Keratinocyte (primary cell): Measurements from ENCODE around the gene NET1. TPM values are rescaled to one million over a fixed set of nuclear protein-coding genes. Genes with fewer than 3 reads are reported as not detected.

ENCODE experiments used
- DNase-seq: peaks from one replicate; pipeline ENCODE4 v3.0.0-alpha.2; 2011; ENCODE audit warnings: low read depth, missing footprints, low spot score
- FAIRE-seq: peaks from 2 replicates; lab custom pipeline; 2011; peaks lifted over from hg19 to GRCh38; lab: Jason Lieb, UNC
- H2AFZ ChIP-seq: 2 replicates; pipeline ENCODE4 v1.6.0; 2012; ENCODE audit warnings: low read length, control low read depth, inconsistent platforms; ENCODE audit not compliant: control insufficient read depth
- H3K27ac ChIP-seq: 2 replicates; pipeline ENCODE4 v1.5.1; 2011; ENCODE audit warnings: low read length; ENCODE audit not compliant: control insufficient read depth, insufficient read depth
- H3K27me3 ChIP-seq: 3 replicates; pipeline ENCODE4 v1.6.0; 2011; ENCODE audit warnings: low read length; ENCODE audit not compliant: control insufficient read depth, insufficient read depth; ENCODE audit errors: extremely low read depth
- H3K36me3 ChIP-seq, 2 experiments: 2 replicates in 1 of 2; 3 replicates in 1 of 2; pipeline ENCODE4 v1.5.1; 2011; ENCODE audit warnings: low read length in 2 of 2, mild to moderate bottlenecking in 1 of 2; ENCODE audit not compliant: control insufficient read depth in 2 of 2, insufficient read depth in 2 of 2; ENCODE audit errors: extremely low read depth in 1 of 2
- H3K4me1 ChIP-seq: 3 replicates; pipeline ENCODE4 v1.5.1; 2011; ENCODE audit warnings: low read length; ENCODE audit not compliant: control insufficient read depth, insufficient read depth; ENCODE audit errors: extremely low read depth
- H3K4me2 ChIP-seq: 3 replicates; pipeline ENCODE4 v1.6.0; 2011; ENCODE audit warnings: low read depth, low read length; ENCODE audit not compliant: control insufficient read depth, insufficient read depth; ENCODE audit errors: extremely low read depth
- H3K4me3 ChIP-seq, 3 experiments: fragments of 200-600 bp in 1 of 3; sonication (generic) in 1 of 3; 2 replicates in 2 of 3; 3 replicates in 1 of 3; pipeline ENCODE4 v1.5.1; 2011 to 2016; ENCODE audit warnings: low read length in 3 of 3, mild to moderate bottlenecking in 3 of 3, control low read depth in 2 of 3, inconsistent platforms in 1 of 3, low read depth in 1 of 3, mixed read lengths in 1 of 3, mixed run types in 1 of 3, moderate library complexity in 1 of 3; ENCODE audit not compliant: control insufficient read depth in 2 of 3, insufficient read depth in 2 of 3; ENCODE audit errors: extremely low read depth in 1 of 3
- H3K79me2 ChIP-seq: 2 replicates; pipeline ENCODE4 v1.6.0; 2012; ENCODE audit warnings: low read length; ENCODE audit not compliant: control insufficient read depth, insufficient read depth
- H3K9ac ChIP-seq: 3 replicates; pipeline ENCODE4 v1.6.0; 2011; ENCODE audit warnings: low read length; ENCODE audit not compliant: control insufficient read depth, insufficient read depth; ENCODE audit errors: extremely low read depth
- H3K9me1 ChIP-seq: 3 replicates; pipeline ENCODE4 v1.6.0; 2011; ENCODE audit warnings: low read length; ENCODE audit not compliant: control insufficient read depth, insufficient read depth; ENCODE audit errors: extremely low read depth
- H3K9me3 ChIP-seq: 2 replicates; pipeline ENCODE4 v1.5.1; 2012; ENCODE audit warnings: low read depth, low read length; ENCODE audit not compliant: control insufficient read depth
- H4K20me1 ChIP-seq: 3 replicates; pipeline ENCODE4 v1.6.0; 2011; ENCODE audit warnings: low read length; ENCODE audit not compliant: control insufficient read depth, insufficient read depth; ENCODE audit errors: extremely low read depth
- EZH2 ChIP-seq: IDR thresholded peaks from one replicate; pipeline ENCODE4 v1.6.1; 2012; ENCODE audit warnings: inconsistent platforms, mild to moderate bottlenecking, low read length, moderate library complexity
- dilution Hi-C: fragments of 300-500 bp; cut with MboI; formaldehyde crosslinking; loops from one replicate; pipeline ENCODE4 v1.7.0; 2020; ENCODE audit warnings: low sequenced_read_pairs; ENCODE audit not compliant: extremely low pct_ligation_motif_present
- polyA plus RNA-seq, 5 experiments: library from polyadenylated mRNA; depleted of rRNA in 3 of 5; stranded (reverse) in 3 of 5; stranded (forward) in 1 of 5; unstranded in 1 of 5; fragments of >200 nt; gene quantifications; 1 replicate in 1 of 5; 2 replicates in 3 of 5; 3 replicates in 1 of 5; pipeline versions ENCODE4 v1.2.1 to v1.2.3, GENCODE V29; 2011 to 2012; ENCODE audit warnings: missing spikeins in 2 of 5, low read depth in 1 of 5, low replicate concordance in 1 of 5
- TF ChIP-seq, protein P1 (sequence below), 3 experiments: IDR thresholded peaks in 1 of 3; conservative IDR thresholded peaks in 1 of 3; optimal IDR thresholded peaks in 1 of 3; 2 replicates in 2 of 3; 3 replicates in 1 of 3; pipeline versions ENCODE3 to v1.5.1; 2011; ENCODE audit warnings: low read length in 3 of 3, mild to moderate bottlenecking in 3 of 3, moderate library complexity in 2 of 3, control low read depth in 1 of 3, inconsistent platforms in 1 of 3; ENCODE audit not compliant: insufficient read depth in 2 of 3; ENCODE audit errors: extremely low read depth in 1 of 3

NET1 gene
- polyA plus RNA-seq, 1 donor (not counting 4 experiments of a cell fraction or from before 2014, with no cell fraction given) = 214 TPM

DNA sequence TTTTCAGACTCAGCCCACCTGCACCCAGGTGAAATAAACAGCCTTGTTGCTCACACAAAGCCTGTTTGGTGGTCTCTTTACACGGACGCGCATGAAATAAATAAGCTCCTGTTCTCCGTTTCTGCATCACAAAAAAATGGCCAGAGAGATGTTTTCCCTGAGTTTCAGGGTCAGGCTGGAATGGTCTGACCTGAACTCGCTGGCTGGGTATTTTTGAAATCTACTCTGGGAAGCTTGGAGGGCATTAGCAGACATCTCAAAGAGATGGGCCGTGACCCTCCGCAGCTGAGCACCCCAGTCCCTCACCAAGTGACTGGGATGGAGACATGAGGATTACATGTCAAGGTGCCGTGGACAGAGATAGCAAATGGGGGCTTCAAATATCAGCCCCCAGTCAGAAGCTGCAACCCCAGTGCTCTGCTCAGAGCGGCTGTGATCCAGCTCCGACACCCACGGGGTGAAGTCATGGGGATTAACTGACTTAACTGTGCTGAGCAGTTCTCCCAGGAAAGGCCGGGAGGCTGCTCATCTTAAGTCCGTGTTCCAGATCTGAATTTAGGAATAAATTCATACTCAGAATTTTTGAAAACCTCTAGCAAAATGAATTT is 64.7 kb downstream of the NET1 start:
- Histone ChIP-seq H3K4me2 (no peak overlapping the region), H3K79me2 (no peaks in the 10 kb centered on the region), H3K9me1 (no peaks in the 10 kb centered on the region), H3K9ac (no peak overlapping the region), H3K36me3 (no peaks in the 10 kb centered on the region), H4K20me1 (no peaks in the 10 kb centered on the region), H3K9me3 (peaks cover 1% of the 10 kb centered on the region), H3K27ac (no peak overlapping the region), H3K4me3 (no peak overlapping the region), H3K4me1 (no peaks in the 10 kb centered on the region), H3K27me3 (no peaks in the 10 kb centered on the region), H2AFZ (no peak overlapping the region)
- FAIRE-seq = no peak
- DNase-seq = no peak
- dilution Hi-C loops = no loop called here
- TF ChIP-seq, protein P1, sequence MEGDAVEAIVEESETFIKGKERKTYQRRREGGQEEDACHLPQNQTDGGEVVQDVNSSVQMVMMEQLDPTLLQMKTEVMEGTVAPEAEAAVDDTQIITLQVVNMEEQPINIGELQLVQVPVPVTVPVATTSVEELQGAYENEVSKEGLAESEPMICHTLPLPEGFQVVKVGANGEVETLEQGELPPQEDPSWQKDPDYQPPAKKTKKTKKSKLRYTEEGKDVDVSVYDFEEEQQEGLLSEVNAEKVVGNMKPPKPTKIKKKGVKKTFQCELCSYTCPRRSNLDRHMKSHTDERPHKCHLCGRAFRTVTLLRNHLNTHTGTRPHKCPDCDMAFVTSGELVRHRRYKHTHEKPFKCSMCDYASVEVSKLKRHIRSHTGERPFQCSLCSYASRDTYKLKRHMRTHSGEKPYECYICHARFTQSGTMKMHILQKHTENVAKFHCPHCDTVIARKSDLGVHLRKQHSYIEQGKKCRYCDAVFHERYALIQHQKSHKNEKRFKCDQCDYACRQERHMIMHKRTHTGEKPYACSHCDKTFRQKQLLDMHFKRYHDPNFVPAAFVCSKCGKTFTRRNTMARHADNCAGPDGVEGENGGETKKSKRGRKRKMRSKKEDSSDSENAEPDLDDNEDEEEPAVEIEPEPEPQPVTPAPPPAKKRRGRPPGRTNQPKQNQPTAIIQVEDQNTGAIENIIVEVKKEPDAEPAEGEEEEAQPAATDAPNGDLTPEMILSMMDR (optimal IDR thresholded peaks at IDR 0.05 in 1 of 3, IDR thresholded peaks at IDR 0.05 in 1 of 3, conservative IDR thresholded peaks at IDR 0.05 in 1 of 3; ENCODE audit: extremely low read depth in 1 of 3, insufficient read depth in 2 of 3, low read length in 3 of 3) = no peak
- TF ChIP-seq EZH2 = no peak

DNA sequence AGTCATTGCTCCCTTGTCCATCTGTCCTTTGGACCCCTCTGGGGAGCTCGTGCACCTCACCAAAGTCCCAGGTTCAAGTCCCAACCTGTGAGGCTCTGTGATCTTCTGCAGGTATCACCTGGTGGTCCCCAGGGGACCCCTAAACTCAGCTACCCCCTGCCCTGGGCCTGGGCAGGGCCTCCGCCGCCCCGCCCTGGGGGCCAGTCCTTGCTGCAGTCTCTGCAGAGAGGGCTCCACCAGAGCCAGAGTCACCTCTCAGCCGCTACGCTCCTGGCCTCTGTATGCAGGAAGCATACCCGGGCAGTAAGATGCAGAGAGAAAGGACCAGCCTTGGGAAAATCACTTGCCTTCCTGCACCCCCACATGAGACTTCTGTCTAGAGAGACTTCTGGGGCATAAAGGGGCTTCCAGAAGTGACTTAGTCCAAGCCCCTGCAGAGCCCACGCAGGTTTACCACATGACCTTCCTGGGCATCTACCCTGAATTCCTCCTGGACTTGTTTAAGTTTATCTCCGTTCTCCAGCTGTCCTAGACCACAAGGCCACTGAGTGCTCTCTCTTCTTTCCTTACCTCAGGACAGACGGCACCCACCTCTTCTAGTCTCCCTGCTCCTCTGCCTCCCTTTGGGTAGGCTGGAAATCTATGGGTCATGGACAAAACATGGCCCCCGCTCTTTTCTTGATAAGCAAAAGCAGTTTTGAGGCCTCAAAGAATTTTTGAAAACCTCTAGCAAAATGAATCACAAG is 65.8 kb downstream of the NET1 start:
- no peak overlapping the region for H3K4me2 ChIP-seq
- no peak overlapping the region for H3K9ac ChIP-seq
- FAIRE-seq (no peak), DNase-seq (no peak)
- H4K20me1 ChIP-seq = no peaks in the 10 kb centered on the region
- no peak overlapping the region for H2AFZ ChIP-seq
- H3K27ac ChIP-seq = no peak overlapping the region
- TF ChIP-seq, protein P1 (optimal IDR thresholded peaks at IDR 0.05 in 1 of 3, IDR thresholded peaks at IDR 0.05 in 1 of 3, conservative IDR thresholded peaks at IDR 0.05 in 1 of 3; ENCODE audit: extremely low read depth in 1 of 3, insufficient read depth in 2 of 3, low read length in 3 of 3) = no peak
- no peak for TF ChIP-seq EZH2
- no peak overlapping the region for H3K4me3 ChIP-seq
- H3K79me2 ChIP-seq = no peaks in the 10 kb centered on the region
- no peaks in the 10 kb centered on the region for H3K36me3 ChIP-seq
- dilution Hi-C loops = no loop called here
- no peaks in the 10 kb centered on the region for H3K9me1 ChIP-seq
- no peaks in the 10 kb centered on the region for H3K27me3 ChIP-seq
- no peaks in the 10 kb centered on the region for H3K4me1 ChIP-seq
- peaks cover 6% of the 10 kb centered on the region for H3K9me3 ChIP-seq
